ENCODE results near the gene PNPLA8.

GRCh38 chr7:108479751-108480150, 46.2 kb downstream of the PNPLA8 start:
- TF ChIP-seq CTCF (conservative IDR thresholded peaks at IDR 0.05) (no peak), EZH2 (IDR thresholded peaks at IDR 0.05; ENCODE audit: low read depth) (no peak)
